K562 (cell line): ENCODE results near the gene CXCL16. TPM values are rescaled to one million over a fixed set of nuclear protein-coding genes. Genes with fewer than 3 reads are reported as not detected.

Experiments used
- LEF1 ChIP-seq: fragments of 450-650 bp; IDR thresholded peaks from 2 replicates; pipeline ENCODE4 v1.6.1; 2016; ENCODE audit warnings: mild to moderate bottlenecking
- MAFK ChIP-seq: IDR thresholded peaks from 2 replicates; pipeline ENCODE4 v1.6.1; 2011; ENCODE audit warnings: low read length, improper control_type of control experiment
- POLR2AphosphoS5 ChIP-seq: IDR thresholded peaks from 2 replicates; pipeline ENCODE4 v1.6.1; 2011; ENCODE audit warnings: mild to moderate bottlenecking, low read depth, low read length, moderate library complexity; ENCODE audit not compliant: control insufficient read depth, insufficient read depth
- STAT5B ChIP-seq: fragments of 250-450 bp; sonication (Bioruptor Pico); IDR thresholded peaks from 2 replicates; pipeline ENCODE4 v1.8.0; 2021; ENCODE audit warnings: mild to moderate bottlenecking, inconsistent platforms
- TBL1XR1 ChIP-seq, 2 experiments: IDR thresholded peaks; 2 replicates each; pipeline ENCODE4 v1.6.1; 2012; ENCODE audit warnings: improper control_type of control experiment in 2 of 2, low read length in 2 of 2, mild to moderate bottlenecking in 1 of 2
- ZBTB9 ChIP-seq: fragments of 450-650 bp; formaldehyde crosslinking; IDR thresholded peaks from 2 replicates; pipeline ENCODE4 v1.4.0; 2020; ENCODE audit warnings: mild to moderate bottlenecking, moderate library complexity
- ZNF408 ChIP-seq: fragments of 250-450 bp; sonication (Bioruptor Pico); IDR thresholded peaks from 2 replicates; pipeline ENCODE4 v1.4.0; 2020; ENCODE audit warnings: low read depth, mild to moderate bottlenecking, moderate library complexity
- polyA plus RNA-seq, 8 experiments: library from polyadenylated mRNA; depleted of rRNA in 4 of 8; stranded (reverse) in 5 of 8; unstranded in 3 of 8; fragments of >200 nt; fragmentation: Nextera tagmentation in 2 of 8; fragmentation: Illumina TruSeq in 1 of 8; extraction: Ambion mirVana in 2 of 8; extraction: Trizol in 1 of 8; gene quantifications; 2 replicates each; pipeline versions ENCODE4 v1.2.1 to v1.2.3, GENCODE V29; 2011 to 2014; ENCODE audit warnings: inconsistent platforms in 1 of 8, missing spikeins in 1 of 8
- total RNA-seq, 7 experiments: library from RNA; depleted of rRNA in 6 of 7; stranded (reverse); fragments of >200 nt in 6 of 7; fragmentation: Illumina TruSeq in 2 of 7; extraction: Trizol in 2 of 7; gene quantifications; 2 replicates each; pipeline versions ENCODE4 v1.2.1 to v1.2.3, GENCODE V29; 2011 to 2021; ENCODE audit warnings: low replicate concordance in 1 of 7
- TF ChIP-seq, protein P1 (sequence below): fragments of 450-650 bp; IDR thresholded peaks from 2 replicates; pipeline ENCODE4 v1.6.1; 2017; ENCODE audit warnings: antibody characterized with exemption
- TF ChIP-seq, protein P2 (sequence below): sonication (generic); formaldehyde crosslinking; IDR thresholded peaks from 2 replicates; pipeline ENCODE4 v1.8.0; 2022; ENCODE audit warnings: missing genetic modification reagents, mild to moderate bottlenecking, moderate library complexity, borderline replicate concordance
- TF ChIP-seq, protein P3 (sequence below), 2 experiments: fragments of 200-800 bp in 1 of 2; sonication (Bioruptor generic) in 1 of 2; sonication (generic) in 1 of 2; formaldehyde crosslinking in 1 of 2; IDR thresholded peaks in 1 of 2; conservative IDR thresholded peaks in 1 of 2; 2 replicates each; pipeline versions ENCODE4 v1.5.0 to v1.6.1; 2016 to 2020; ENCODE audit warnings: missing compliant biosample characterization in 1 of 2, missing genetic modification characterization in 1 of 2, missing genetic modification reagents in 1 of 2
- TF ChIP-seq, protein P4 (sequence below): sonication (generic); formaldehyde crosslinking; IDR thresholded peaks from 2 replicates; pipeline ENCODE4 v1.8.1; 2023; ENCODE audit warnings: mild to moderate bottlenecking, missing genetic modification reagents

Gene CXCL16
- total and polyA plus RNA-seq, 9 of the 15 experiments (the other 6 are each of a cell fraction or from before 2014, with no cell fraction given), result 0.05 to 0.68 (median 0.22) TPM; not detected in 2

DNA sequence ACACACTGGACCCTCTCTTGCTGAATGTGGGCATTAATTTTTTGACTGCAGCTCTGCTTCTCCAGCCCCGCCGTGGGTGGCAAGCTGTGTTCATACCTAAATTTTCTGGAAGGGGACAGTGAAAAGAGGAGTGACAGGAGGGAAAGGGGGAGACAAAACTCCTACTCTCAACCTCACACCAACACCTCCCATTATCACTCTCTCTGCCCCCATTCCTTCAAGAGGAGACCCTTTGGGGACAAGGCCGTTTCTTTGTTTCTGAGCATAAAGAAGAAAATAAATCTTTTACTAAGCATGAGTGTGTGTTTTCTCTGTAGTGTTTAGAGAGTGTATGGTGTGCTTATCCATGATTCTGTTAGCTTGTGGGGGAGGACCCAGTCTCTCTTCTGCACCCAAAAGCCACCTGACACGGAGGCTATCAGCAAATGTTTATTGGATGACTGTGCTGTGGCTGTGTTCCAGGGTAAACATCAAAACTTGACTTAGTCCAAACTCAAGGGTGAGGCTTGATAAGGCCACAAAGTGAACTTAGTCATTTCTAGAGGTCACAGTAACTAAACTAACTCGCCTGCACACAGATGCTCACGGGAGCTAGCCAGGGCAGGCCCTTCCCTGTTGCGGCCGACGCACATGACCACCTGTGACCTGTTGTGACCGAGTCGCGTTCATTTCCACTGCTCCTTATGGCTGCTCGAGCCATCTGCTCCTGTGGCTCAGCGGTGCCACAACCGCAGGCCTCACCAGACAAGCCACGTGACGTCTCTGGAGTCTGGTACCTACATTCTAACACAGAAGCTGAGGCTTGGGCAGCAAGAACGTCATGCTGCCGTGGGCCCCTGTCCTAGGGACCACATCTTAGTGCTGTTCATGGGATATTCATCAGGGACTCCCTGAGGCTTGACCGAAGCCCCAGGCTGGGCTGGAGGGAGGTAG, 18.3 kb downstream of the CXCL16 start (continued):
- TF ChIP-seq TBL1XR1 (IDR thresholded peaks at IDR 0.05; ENCODE audit: low read length in 2 of 2) (peak in 1 of 2 experiments; percentile 55; a peak in 2 of 4 replicates), ZNF408 (CRISPR knock-in tag) (no peak), STAT5B (no peak), POLR2AphosphoS5 (peak; percentile 68; the same call in 1 of the 2 replicates), MAFK (peak; percentile 38; the same call in 1 of the 2 replicates), LEF1 (peak; percentile 91), ZBTB9 (CRISPR knock-in tag) (peak; percentile 92)
- TF ChIP-seq, protein P1, sequence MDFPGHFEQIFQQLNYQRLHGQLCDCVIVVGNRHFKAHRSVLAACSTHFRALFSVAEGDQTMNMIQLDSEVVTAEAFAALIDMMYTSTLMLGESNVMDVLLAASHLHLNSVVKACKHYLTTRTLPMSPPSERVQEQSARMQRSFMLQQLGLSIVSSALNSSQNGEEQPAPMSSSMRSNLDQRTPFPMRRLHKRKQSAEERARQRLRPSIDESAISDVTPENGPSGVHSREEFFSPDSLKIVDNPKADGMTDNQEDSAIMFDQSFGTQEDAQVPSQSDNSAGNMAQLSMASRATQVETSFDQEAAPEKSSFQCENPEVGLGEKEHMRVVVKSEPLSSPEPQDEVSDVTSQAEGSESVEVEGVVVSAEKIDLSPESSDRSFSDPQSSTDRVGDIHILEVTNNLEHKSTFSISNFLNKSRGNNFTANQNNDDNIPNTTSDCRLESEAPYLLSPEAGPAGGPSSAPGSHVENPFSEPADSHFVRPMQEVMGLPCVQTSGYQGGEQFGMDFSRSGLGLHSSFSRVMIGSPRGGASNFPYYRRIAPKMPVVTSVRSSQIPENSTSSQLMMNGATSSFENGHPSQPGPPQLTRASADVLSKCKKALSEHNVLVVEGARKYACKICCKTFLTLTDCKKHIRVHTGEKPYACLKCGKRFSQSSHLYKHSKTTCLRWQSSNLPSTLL, result no peak
- TF ChIP-seq, protein P2, sequence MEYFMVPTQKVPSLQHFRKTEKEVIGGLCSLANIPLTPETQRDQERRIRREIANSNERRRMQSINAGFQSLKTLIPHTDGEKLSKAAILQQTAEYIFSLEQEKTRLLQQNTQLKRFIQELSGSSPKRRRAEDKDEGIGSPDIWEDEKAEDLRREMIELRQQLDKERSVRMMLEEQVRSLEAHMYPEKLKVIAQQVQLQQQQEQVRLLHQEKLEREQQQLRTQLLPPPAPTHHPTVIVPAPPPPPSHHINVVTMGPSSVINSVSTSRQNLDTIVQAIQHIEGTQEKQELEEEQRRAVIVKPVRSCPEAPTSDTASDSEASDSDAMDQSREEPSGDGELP (CRISPR knock-in tag), result peak; percentile 78; the same call in 1 of the 2 replicates
- TF ChIP-seq, protein P3, sequence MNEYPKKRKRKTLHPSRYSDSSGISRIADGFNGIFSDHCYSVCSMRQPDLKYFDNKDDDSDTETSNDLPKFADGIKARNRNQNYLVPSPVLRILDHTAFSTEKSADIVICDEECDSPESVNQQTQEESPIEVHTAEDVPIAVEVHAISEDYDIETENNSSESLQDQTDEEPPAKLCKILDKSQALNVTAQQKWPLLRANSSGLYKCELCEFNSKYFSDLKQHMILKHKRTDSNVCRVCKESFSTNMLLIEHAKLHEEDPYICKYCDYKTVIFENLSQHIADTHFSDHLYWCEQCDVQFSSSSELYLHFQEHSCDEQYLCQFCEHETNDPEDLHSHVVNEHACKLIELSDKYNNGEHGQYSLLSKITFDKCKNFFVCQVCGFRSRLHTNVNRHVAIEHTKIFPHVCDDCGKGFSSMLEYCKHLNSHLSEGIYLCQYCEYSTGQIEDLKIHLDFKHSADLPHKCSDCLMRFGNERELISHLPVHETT (CRISPR knock-in tag; conservative IDR thresholded peaks at IDR 0.05 in 1 of 2, IDR thresholded peaks at IDR 0.05 in 1 of 2), result 0 out of 4 replicates have a peak, but pooled peaks of 1 of the 2 experiments have one; percentile 33
- TF ChIP-seq, protein P4, sequence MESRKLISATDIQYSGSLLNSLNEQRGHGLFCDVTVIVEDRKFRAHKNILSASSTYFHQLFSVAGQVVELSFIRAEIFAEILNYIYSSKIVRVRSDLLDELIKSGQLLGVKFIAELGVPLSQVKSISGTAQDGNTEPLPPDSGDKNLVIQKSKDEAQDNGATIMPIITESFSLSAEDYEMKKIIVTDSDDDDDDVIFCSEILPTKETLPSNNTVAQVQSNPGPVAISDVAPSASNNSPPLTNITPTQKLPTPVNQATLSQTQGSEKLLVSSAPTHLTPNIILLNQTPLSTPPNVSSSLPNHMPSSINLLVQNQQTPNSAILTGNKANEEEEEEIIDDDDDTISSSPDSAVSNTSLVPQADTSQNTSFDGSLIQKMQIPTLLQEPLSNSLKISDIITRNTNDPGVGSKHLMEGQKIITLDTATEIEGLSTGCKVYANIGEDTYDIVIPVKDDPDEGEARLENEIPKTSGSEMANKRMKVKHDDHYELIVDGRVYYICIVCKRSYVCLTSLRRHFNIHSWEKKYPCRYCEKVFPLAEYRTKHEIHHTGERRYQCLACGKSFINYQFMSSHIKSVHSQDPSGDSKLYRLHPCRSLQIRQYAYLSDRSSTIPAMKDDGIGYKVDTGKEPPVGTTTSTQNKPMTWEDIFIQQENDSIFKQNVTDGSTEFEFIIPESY, result 0 out of 2 replicates have a peak, but pooled peaks have one; percentile 32
